Gastrocnemius medialis (tissue), 4 donors: Measurements from ENCODE around the gene TENT4B. TPM values are rescaled to one million over a fixed set of nuclear protein-coding genes. Genes with fewer than 3 reads are reported as not detected.

Source experiments
- ATAC-seq, 2 donors: fragments of 150-250 bp; one replicate each; pipeline ENCODE4 v1.9.1; 2016
- DNase-seq, 2 donors: peaks; one replicate each; pipeline ENCODE4 v3.0.0-alpha.2; 2019
- H3K27ac ChIP-seq, 4 donors: fragments of 200-600 bp; sonication (generic); 1 replicate in 1 of 4; 2 replicates in 3 of 4; pipeline ENCODE4 v1.5.1; 2016 to 2018; ENCODE audit warnings: mild to moderate bottlenecking in 2 of 4, moderate library complexity in 1 of 4
- H3K27me3 ChIP-seq, 3 donors: fragments of 200-600 bp; sonication (generic) in 2 of 3; 1 replicate in 1 of 3; 2 replicates in 2 of 3; pipeline versions ENCODE4 v1.5.1 to v1.6.0; 2016 to 2019; ENCODE audit warnings: mild to moderate bottlenecking in 1 of 3, moderate library complexity in 1 of 3
- H3K36me3 ChIP-seq, 2 donors: fragments of 200-600 bp; sonication (generic) in 1 of 2; one replicate each; pipeline ENCODE4 v1.5.1; 2017 to 2018
- H3K4me1 ChIP-seq, 2 donors: fragments of 200-600 bp; sonication (generic) in 1 of 2; one replicate each; pipeline ENCODE4 v1.5.1; 2016 to 2017; ENCODE audit warnings: mild to moderate bottlenecking in 2 of 2
- H3K4me3 ChIP-seq, 4 donors: fragments of 200-600 bp; sonication (generic) in 3 of 4; 1 replicate in 1 of 4; 2 replicates in 3 of 4; pipeline ENCODE4 v1.5.1; 2016 to 2019; ENCODE audit warnings: mild to moderate bottlenecking in 2 of 4
- H3K9me3 ChIP-seq, 3 donors: fragments of 200-600 bp; sonication (generic) in 2 of 3; 1 replicate in 1 of 3; 2 replicates in 2 of 3; pipeline ENCODE4 v1.5.1; 2016 to 2019
- CTCF ChIP-seq, 5 experiments: fragments of 450-650 bp in 3 of 5; fragments of 200-600 bp in 2 of 5; sonication (generic) in 2 of 5; IDR thresholded peaks in 4 of 5; conservative IDR thresholded peaks in 1 of 5; 1 replicate in 4 of 5; 2 replicates in 1 of 5; pipeline ENCODE4 v1.5.1; 2016 to 2019; ENCODE audit warnings: antibody characterized with exemption in 5 of 5, mild to moderate bottlenecking in 3 of 5, moderate library complexity in 3 of 5
- POLR2A ChIP-seq, 2 donors: fragments of 450-650 bp; IDR thresholded peaks; one replicate each; pipeline ENCODE4 v1.6.1; 2017; ENCODE audit warnings: antibody characterized with exemption in 2 of 2, mild to moderate bottlenecking in 2 of 2, moderate library complexity in 2 of 2
- in situ Hi-C, 4 donors: fragments of 200-750 bp; cut with MboI; loops; one replicate each; pipeline versions ENCODE4 v1.15.0 to v1.8.0; 2017; ENCODE audit warnings: low sequenced_read_pairs in 4 of 4
- intact Hi-C: fragments of 100-400 bp; cut with DNase I; formaldehyde crosslinking; loops from one replicate; pipeline ENCODE4 v1.15.1; 2023; ENCODE audit warnings: low total_unique reads
- total RNA-seq, 4 donors: library from RNA; depleted of rRNA; stranded (reverse); fragments of >200 nt; gene quantifications; one replicate each; pipeline versions ENCODE4 v1.1.0 to v1.2.3, GENCODE V29; 2016

Gene TENT4B
- total RNA-seq, 4 donors from 2014 or later: 5.7 to 12.2 (median 7.0) TPM

- intact Hi-C loops: no loop called here
- ATAC-seq: no peak
- H3K4me1 ChIP-seq: peaks cover 0 to 3% of the 10 kb centered on the region in 2 donors
- in situ Hi-C loops: no loop called here
- H3K9me3 ChIP-seq: no peaks in the 10 kb centered on the region
- no peak for DNase-seq
- H3K4me3 ChIP-seq: no peak overlapping the region
- H3K36me3 ChIP-seq: no peaks in the 10 kb centered on the region
- H3K27ac ChIP-seq: peak overlapping the region in 1 of 4 donors; percentile 9
- H3K27me3 ChIP-seq: no peaks in the 10 kb centered on the region
- TF ChIP-seq POLR2A (IDR thresholded peaks at IDR 0.05) (no peak), CTCF (IDR thresholded peaks at IDR 0.05 in 4 of 5, conservative IDR thresholded peaks at IDR 0.05 in 1 of 5) (no peak)
These were observed 114.5 kb downstream of the TENT4B start for GRCh38 chr16:50267651-50268050.

- Histone ChIP-seq H3K9me3 (no peaks in the 10 kb centered on the region), H3K27ac (no peak overlapping the region), H3K4me3 (no peak overlapping the region), H3K4me1 (peaks cover 0 to 3% of the 10 kb centered on the region in 2 donors), H3K27me3 (no peaks in the 10 kb centered on the region), H3K36me3 (no peaks in the 10 kb centered on the region)
- no peak for TF ChIP-seq CTCF (IDR thresholded peaks at IDR 0.05 in 4 of 5, conservative IDR thresholded peaks at IDR 0.05 in 1 of 5)
- TF ChIP-seq POLR2A (IDR thresholded peaks at IDR 0.05): no peak
- in situ Hi-C loops (no loop called here), intact Hi-C loops (no loop called here)
- ATAC-seq (no peak), DNase-seq (no peak)
These were observed 115.2 kb downstream of the TENT4B start for GRCh38 chr16:50268352-50268751.

- in situ Hi-C loops: no loop called here
- no peaks in the 10 kb centered on the region for H3K27me3 ChIP-seq
- DNase-seq: no peak
- no peaks in the 10 kb centered on the region for H3K9me3 ChIP-seq
- no peak overlapping the region for H3K4me3 ChIP-seq
- no peak for TF ChIP-seq POLR2A (IDR thresholded peaks at IDR 0.05)
- TF ChIP-seq CTCF (IDR thresholded peaks at IDR 0.05 in 4 of 5, conservative IDR thresholded peaks at IDR 0.05 in 1 of 5): no peak
- intact Hi-C loops: no loop called here
- no peaks in the 10 kb centered on the region for H3K36me3 ChIP-seq
- H3K4me1 ChIP-seq: peaks cover 0 to 3% of the 10 kb centered on the region in 2 donors
- no peak for ATAC-seq
- no peak overlapping the region for H3K27ac ChIP-seq
These were observed 116.1 kb downstream of the TENT4B start for GRCh38 chr16:50269061-50269705.

GRCh38 chr16:50269769-50270509 lies 116.8 kb downstream of the TENT4B start:
- TF ChIP-seq CTCF (IDR thresholded peaks at IDR 0.05 in 4 of 5, conservative IDR thresholded peaks at IDR 0.05 in 1 of 5) (no peak), POLR2A (IDR thresholded peaks at IDR 0.05) (no peak)
- DNase-seq: no peak
- in situ Hi-C loops: no loop called here
- Histone ChIP-seq H3K27ac (no peak overlapping the region), H3K36me3 (no peaks in the 10 kb centered on the region), H3K4me1 (peaks cover 0 to 3% of the 10 kb centered on the region in 2 donors), H3K27me3 (no peaks in the 10 kb centered on the region), H3K9me3 (no peaks in the 10 kb centered on the region), H3K4me3 (no peak overlapping the region)
- no peak for ATAC-seq
- intact Hi-C loops: no loop called here
